Stimulated activated CD8-positive, alpha-beta memory T cell treated with anti-CD3 and anti-CD28 coated beads, Interleukin-12 subunit alpha, Interleukin-12 subunit beta, amount 100 ng/mL, for 24 hours (primary cell): ENCODE measurements around the gene CACFD1.
"Not testable (repeated sequence)": the region's sequence is repeated elsewhere in the genome, so short reads cannot be mapped to it uniquely, and the experiment has no call there.

Experiments used
- DNase-seq: peaks from one replicate; pipeline ENCODE4 v3.0.0-alpha.2; 2020; ENCODE audit errors: extremely low read depth

The CACFD1 gene

DNA sequence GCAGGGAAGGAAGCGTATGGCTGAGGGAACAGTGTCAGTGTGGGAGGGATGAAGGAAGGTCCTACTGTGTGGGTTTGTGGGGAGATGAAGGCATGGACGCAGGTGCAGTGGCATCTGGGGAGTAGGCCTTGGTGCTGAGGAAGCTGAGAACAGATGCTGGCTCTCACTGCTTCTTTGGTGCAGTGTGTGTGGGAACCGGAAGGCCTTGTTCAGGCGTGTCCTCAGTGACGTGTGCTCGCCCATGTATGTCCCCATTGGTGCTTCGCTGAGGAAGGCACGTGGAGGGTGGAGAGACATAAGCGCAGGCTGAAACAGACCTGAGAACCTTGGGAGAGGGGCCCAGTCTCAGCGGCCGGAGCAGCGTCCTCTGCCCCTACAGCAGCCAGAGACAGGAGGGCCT, 18.9 kb upstream of the CACFD1 start:
- DNase-seq, result no peak

DNA sequence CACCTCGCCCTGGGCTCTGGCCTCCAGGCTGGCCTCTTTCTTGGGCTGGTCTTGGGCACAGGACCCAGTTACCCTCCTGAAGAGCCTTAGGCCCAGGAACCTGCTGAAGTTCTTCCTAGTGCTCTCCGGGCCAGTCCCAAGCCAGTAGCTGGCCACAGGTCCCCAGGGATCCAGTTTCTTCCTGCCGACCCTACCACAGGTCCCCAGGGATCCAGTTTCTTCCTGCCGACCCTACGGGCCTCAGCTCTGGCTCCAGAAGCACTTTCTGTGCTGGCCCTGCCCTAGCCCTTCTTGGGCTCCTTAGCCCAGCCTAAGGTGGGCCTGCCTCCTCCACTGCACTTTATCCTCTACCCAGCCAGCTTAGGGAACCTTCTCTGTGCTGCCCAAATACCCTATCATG, 18.2 kb upstream of the CACFD1 start:
- no peak for DNase-seq

DNA sequence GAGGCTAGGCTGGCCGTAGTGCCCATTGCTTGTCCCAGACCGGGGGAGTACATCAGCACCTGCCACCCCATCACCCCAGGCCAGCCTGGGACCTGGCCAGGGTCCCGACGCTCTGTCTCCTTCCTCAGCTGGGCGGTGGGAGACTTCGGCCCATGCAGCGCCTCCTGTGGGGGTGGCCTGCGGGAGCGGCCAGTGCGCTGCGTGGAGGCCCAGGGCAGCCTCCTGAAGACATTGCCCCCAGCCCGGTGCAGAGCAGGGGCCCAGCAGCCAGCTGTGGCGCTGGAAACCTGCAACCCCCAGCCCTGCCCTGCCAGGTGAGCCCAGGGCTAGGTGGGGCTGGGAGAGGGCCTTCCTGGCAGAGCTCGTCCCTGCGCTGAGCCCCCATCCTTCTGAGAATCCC, 16.5 kb upstream of the CACFD1 start:
- DNase-seq, result no peak

DNA sequence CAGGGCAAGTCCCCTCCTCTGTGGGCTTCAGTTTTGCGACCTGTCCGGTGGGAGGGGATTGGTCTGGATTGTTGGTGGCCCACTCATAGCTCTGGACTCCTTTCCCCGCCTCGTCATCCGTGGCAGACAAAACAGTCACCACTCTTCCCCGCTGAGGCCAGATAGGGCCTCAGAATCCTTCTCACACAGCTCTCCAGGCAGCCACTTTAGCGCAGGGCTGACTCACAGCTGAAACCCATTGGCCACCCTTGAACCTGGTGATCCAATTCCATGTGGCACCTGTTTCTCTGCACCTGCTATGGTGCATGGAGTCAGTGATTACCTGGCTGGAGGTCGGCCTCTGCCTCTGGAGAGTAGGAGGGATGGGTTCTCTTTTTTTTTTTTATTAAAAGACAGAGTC, 15.8 kb upstream of the CACFD1 start:
- DNase-seq, result no peak

DNA sequence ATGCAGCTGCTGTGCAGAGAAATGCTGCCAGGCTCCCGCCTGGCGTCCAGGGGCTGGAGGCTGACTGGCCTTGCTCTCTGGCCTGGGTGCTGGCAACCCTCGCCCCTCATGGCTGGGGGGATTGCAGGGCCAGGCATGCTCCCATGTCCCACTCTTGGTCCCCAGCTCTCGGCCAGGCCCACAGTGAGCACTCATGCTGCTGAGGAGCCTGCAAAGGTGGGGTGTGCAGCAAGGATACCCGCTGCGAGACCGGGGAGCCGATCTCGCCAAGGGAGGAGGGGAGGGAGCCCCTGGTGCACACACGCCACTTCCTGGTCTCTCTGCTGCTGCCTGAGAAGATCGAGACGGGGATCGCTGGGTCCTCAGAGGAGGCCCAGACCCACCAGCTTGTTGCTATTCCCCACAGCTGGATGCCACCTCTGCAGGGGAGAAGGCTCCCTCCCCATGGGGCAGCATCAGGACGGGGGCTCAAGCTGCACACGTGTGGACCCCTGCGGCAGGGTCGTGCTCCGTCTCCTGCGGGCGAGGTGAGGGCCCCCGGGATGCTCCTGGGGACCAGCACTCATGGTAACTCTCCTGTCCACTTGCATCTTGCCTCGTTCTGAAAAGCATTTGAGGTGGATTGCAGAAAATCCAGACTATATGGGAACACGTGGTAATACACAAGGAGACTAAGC, 14.3 kb upstream of the CACFD1 start:
- no peak for DNase-seq

DNA sequence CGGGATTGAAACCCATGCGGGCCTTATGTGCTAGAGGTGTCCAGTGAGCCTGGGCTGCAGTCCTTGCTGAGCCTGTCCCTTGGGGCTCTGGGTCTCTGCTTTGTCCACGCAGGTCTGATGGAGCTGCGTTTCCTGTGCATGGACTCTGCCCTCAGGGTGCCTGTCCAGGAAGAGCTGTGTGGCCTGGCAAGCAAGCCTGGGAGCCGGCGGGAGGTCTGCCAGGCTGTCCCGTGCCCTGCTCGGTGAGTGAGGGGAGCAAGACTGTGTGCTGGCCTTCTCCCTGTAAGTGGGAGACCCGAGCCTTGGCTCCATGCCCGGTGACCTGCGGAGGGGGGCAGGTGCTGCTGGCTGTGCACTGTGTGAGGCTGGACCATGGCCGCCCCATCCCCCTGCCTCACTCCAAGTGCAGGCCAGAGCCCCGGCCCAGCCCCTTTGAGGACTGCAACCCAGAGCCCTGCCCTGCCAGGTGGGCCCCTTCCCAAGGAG, 11.2 kb upstream of the CACFD1 start:
- no peak for DNase-seq

DNA sequence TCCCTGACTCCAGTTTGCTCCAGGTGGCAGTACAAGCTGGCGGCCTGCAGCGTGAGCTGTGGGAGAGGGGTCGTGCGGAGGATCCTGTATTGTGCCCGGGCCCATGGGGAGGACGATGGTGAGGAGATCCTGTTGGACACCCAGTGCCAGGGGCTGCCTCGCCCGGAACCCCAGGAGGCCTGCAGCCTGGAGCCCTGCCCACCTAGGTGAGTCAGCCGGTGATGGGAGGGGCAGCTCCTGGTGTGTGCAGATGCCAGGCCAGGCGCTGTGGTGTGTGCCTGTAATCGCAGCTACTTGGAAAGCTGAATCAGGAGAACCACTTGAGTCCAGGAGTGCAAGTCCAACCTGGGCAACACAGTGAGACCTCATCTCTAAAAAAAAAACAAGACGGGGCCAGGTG, 10.0 kb upstream of the CACFD1 start:
- DNase-seq, result no peak

DNA sequence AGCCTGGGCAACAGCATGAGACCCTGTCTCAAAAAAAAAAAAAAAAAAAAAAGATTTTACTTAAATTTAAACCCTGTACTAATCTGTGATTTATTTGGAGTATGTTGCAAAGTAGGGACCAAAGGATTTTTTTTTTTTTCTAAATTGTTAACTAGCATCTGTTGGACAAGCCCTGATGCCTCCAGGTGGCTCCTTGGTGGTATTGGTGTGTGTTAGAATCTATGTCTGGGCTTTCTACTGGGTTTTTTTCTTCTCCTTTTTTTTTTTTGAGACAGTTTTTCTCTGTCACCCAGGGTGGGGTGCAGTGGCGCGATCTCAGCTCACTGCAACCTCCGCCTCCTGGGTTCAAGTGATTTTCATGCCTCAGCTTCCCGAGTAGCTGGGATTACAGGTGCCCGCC, 7.9 kb upstream of the CACFD1 start:
- DNase-seq, result not testable (repeated sequence)

DNA sequence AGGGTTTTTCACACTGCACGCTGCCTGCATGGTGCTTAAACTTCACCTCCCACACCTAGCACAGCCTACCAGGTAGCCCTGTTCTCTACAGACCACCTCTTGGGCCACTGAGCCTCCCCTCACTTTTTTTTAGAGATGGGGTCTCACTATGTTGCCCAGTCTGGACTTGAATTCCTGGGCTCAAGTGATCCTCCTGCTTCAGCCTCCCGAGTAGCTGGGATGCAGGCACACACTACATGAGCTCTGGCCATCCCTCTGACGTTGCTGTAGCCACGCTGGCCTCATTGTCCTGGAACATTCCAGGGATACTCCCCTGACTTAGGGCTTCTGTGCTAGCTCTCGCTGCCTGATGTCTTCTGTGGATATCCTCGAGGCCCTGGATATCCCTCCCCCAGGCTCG, 7.2 kb upstream of the CACFD1 start:
- no peak for DNase-seq

DNA sequence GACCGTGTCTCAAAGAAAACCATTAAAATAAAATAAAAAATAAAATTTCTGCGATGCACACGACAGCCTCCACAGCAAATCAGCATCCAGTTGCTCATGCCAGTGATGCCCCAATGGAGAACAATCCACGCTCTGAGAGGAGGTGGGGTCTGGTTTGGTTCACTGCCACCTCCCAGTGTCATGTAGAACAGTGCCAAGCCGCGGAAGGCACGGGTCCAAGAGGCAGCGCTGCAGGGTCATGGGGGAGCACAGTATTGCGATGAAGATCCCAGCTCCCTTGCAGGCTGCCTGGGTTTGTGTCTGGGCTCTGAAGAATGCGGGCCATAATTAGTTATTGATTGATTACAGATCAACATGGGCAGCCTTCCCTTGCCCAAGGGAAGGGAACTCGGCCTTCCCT, 6.1 kb upstream of the CACFD1 start:
- DNase-seq, result no peak

DNA sequence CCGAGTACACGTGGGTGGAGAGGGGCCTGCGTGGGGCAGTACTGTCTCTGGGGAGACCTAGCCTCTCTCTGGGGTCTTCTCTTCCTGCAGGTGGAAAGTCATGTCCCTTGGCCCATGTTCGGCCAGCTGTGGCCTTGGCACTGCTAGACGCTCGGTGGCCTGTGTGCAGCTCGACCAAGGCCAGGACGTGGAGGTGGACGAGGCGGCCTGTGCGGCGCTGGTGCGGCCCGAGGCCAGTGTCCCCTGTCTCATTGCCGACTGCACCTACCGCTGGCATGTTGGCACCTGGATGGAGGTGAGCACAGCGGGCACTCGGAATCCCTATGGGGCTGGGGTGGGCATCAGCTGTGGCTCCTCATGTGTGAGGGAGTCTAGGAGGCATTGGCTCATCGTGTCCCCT, 5.5 kb upstream of the CACFD1 start:
- DNase-seq, result no peak

DNA sequence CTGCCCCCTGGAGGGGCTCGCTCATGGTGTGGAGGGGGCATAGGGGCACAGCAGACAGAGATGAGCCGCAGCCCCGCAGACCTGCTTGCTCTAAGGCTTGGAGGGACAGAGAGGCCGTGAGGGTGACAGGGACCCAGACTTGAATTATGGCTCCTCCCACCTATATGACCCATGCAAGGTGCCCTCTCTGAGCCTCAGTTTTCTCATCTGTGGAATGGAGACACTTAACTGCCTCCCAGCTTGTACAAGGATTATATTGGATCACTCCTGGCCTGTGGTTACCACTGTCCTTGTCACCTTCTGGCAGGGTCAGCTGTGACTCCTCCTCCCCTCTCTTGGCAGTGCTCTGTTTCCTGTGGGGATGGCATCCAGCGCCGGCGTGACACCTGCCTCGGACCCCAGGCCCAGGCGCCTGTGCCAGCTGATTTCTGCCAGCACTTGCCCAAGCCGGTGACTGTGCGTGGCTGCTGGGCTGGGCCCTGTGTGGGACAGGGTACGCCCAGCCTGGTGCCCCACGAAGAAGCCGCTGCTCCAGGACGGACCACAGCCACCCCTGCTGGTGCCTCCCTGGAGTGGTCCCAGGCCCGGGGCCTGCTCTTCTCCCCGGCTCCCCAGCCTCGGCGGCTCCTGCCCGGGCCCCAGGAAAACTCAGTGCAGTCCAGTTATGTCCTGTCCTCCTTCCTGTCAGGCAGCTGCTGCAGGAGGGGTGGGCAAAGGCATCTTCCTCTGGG, 4.7 kb upstream of the CACFD1 start:
- no peak for DNase-seq

DNA sequence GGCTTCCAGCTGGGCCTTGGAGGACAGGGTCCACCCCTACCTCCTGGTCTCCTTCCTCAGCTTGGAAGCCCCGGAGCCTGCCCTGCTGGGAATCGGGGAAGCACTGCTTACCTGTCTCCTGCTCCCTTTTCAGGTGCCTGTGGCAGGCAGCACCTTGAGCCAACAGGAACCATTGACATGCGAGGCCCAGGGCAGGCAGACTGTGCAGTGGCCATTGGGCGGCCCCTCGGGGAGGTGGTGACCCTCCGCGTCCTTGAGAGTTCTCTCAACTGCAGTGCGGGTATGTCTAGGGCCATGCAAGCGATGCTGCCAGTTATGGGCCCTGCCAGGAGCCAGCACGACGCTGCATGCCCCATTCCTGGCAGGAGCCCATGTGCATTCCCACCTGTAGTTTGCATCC, 3.8 kb upstream of the CACFD1 start:
- no peak for DNase-seq

DNA sequence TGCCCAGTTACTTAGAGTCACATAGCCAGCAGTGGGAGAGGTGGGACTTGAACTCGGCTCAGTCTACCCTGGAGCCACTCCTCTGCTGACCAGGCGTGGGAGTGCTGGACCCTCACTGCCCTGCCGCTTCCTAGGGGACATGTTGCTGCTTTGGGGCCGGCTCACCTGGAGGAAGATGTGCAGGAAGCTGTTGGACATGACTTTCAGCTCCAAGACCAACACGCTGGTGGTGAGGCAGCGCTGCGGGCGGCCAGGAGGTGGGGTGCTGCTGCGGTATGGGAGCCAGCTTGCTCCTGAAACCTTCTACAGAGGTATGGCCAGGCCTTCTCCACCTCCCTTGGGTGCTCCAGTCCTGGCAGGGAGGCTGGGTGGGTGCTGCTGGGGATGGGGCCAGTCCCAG, 3.4 kb upstream of the CACFD1 start:
- DNase-seq, result no peak

DNA sequence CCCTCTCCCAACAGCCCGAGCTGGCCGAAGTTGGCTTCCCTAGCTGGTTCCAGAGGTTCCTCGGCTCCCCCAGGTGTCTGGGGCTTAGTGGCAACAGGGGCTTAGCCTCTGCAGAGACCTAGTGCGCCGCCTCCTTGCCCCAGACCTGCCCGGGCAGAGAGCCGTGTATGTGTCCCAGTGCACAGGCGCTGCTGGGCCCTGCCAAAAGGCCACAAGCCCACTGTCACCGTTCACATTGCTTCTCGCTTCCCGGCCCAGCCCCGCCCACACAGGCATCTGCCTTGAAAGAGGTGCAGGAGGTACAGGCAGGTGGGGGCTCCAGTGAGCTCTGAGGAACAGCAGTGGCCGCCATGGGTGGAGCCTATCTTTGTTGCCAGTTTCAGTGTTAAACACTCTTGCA, 2.5 kb upstream of the CACFD1 start:
- no peak for DNase-seq

DNA sequence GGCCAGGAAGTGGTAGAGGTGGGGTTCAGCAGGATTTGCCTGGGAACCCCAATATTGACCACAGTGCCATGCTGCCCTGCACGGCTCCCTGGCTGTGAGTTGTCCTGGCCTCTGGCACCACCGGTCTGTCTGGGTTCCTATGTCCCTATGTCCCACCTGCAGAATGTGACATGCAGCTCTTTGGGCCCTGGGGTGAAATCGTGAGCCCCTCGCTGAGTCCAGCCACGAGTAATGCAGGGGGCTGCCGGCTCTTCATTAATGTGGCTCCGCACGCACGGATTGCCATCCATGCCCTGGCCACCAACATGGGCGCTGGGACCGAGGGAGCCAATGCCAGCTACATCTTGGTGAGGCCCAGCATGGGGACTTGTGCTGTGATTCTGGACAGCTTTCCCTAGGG, 2.0 kb upstream of the CACFD1 start:
- no peak for DNase-seq

DNA sequence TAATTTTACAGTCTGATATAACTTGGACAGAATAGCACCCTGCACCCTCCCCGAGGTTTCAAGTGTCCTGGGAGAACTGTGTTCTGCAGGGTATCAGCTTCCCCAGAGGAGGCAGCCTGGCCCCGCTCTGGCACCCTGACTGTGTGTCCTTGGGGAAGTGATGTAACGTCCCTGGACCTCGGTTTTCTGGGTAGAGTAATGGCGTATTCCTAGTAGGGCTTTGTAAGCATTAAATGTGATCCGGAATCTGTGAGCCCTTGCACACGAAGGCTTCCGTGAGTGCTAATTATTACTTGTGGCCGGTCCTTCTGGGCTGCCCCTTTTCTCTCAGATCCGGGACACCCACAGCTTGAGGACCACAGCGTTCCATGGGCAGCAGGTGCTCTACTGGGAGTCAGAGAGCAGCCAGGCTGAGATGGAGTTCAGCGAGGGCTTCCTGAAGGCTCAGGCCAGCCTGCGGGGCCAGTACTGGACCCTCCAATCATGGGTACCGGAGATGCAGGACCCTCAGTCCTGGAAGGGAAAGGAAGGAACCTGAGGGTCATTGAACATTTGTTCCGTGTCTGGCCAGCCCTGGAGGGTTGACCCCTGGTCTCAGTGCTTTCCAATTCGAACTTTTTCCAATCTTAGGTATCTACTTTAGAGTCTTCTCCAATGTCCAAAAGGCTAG, 1.0 kb upstream of the CACFD1 start:
- no peak for DNase-seq

DNA sequence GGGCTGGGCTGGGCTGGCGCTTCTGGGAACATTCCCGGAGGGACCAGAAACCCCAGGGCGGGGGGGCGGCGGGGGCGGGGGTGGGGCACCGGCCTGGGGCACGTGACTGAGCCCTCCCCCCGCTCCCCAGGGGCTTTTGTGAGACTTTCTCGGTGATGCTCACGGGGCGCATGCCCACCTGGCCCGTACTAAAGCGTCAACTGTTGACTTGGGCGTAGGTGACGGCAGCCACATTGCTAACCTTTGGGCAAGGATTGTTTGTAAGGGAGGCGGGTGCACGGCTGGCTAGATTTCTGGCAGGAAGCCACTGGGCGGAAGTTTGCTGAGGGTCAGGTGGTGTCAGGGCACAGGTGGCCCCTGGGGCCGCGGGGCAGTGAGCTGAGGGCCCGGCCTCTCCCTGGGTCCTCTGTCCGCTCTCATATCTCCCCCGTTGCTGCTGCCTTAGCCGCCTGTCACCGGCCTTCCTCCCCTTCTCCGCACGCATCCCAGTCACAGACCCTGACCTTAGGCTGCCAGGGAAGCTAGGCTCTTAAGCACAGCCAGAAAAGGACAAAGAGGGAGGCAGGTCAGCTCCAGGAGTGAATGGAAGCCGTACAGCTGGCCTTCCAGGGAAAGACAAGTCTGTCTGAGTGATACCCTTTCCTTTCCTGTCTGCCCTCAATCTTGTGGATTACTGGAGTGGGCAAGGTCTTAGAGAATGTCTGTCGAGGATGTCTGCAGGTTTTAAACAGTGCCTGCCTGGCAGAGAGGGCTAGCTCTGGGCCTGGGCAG, 812 bp downstream of the CACFD1 start:
- DNase-seq, result no peak

DNA sequence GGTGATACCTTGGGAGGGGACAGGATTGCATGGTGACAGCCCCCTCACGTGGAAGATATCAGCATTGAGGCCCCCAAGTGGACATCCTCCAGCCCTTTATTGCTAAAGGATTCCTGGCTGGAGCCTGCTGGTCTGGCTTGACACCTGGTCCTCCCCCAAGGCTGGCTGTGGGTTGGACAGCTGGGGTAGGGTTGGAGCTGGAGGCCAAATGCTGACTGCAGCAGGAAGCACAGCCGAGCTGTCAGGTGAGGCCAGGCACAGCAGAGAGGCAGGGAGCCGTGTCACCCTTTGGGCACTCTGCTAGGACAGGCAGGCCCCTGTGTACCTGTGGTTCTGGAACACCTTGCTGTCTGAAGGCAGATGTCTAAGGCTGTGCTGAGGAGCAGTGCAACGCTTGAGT, 2.2 kb downstream of the CACFD1 start:
- DNase-seq, result no peak

DNA sequence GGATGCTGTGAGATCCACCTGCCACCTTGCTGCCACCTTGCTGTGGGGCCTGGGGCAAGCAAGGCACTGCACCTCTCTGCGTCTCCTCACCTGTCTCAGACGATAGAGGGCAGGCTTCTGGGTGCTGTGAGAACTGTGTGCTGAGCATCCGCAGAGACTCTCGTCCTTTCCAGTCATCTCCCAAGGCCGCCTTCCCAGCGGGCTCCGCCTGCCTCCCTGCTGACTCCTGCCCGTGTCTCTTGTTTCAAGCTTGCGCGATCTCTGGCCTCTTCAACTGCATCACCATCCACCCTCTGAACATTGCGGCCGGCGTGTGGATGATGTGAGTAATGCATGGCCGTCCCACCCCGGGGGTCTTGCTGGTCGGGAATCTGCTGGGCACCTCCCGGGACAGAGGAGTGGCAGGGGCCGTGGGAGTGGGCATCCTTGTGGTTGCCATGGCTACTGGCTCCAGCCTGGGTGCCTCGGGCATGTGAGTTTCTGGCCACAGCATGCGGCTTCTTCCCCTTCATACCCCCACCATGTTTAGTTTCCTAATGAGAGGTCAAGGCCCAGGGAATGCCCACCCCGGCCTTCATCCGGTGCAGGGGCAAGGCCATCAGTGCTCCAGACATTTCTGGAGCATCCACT, 3.6 kb downstream of the CACFD1 start:
- no peak for DNase-seq

DNA sequence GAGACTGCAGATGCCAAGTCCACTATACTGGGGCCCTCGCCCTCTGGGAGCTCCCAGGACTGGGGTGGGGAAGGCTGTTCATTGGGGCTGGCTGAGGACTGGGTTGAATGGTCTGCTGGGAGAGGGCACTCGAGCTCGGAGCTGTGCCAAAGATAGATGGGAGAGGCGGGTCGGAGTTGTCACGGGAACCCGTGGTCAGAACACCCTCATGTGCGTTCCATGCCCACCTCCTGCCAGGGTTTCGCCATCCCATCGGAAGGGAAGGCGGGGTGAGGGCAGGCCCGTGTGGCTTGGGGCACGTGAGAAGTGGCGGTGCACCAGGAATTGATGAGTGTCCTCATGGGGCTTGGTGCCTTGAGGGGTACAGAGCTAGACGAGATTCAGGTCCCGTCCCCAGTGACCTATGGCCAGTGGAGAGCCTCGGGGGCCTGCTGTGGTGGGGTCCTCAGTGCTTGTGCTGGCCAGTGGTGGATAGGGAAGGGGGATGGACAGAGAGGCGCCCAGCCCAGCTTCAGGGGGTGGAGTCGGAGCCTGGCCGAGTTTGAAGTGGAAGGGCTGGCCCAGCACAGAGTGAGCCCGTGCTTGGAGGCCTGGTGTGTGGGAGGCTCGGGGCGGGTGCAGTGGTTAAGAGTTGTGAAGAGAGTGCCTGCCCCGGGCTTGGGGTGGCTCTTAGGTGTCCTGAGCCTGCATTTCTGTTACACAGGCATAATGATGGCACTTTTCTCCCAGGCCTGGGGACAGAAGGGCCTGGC, 4.3 kb downstream of the CACFD1 start:
- DNase-seq, result no peak
